Activated T-cell treated with anti-CD3 and anti-CD28 coated beads for 24 hours (primary cell): Measurements from ENCODE around the gene MUSTN1.

Experiments used
- DNase-seq: peaks from one replicate; pipeline ENCODE4 v3.0.0-alpha.2; 2020; ENCODE audit warnings: low read depth

MUSTN1 gene

DNA sequence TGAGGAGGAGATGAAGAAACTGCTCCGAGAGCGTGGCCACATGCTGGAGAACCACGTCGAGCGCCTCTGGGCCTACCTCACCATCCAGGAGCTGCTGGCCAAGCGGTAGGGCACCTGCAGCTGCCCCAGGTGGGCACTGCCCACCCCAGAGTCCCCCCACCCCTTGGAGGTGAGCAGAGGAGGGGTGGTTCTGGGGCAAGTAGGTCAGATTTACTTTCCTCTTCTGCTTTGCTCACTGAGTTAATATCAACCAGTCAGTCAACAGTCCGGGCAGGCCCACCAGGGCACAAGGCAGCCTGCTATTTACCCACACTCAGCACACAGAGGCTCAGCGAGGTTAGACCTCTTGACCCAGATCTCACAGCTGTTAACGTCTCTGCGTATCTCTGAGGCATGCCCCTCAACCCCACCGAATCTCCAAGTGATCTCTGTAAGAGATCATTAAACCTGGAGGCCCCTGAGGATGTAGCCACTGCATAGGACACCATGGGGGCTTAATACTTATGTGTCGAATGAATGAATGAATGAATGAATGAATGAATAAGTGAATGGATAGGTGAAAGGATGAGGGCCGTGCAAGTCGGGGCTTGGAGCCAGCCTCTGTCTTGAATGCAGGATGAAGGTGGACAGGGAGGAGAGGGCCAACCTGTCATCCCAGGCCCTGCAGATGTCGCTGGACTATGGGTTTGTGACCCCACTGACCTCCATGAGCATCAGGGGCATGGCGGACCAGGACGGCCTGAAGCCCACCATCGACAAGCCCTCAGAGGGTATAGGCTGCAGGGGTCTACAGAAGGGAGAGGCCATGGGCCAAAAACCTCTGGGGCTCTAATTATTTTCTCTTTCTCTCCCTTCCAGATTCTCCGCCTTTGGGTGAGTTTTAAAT lies 48.2 kb downstream of the MUSTN1 start:
- DNase-seq: no peak

DNA sequence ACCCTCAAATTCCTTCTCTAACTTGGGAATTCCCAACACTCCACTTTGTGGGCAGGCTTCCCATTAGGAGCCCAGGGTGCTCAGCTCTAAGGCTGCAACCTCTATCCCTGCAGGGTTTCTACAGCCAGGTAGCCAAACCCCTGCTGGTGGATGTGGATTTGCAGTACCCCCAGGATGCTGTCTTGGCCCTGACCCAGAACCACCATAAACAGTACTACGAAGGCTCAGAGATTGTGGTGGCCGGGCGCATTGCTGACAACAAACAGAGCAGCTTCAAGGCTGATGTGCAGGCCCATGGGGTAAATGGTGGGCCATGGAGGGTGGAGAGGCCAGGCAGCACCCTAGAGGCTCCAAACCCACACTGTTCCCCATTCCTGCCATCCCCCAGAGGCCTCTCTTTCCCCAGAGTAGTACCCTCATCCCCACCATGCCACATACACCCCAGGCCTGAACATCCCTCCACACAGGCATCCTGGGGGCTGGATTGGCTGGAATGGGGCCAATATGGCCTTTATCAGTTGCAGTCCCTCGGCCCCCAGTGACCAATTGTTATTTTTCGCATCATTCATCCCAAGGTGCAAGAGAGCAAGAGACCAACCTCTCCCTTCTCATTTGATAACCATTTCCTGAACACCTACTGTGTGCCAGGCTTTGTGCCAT lies 49.8 kb downstream of the MUSTN1 start:
- DNase-seq: no peak

DNA sequence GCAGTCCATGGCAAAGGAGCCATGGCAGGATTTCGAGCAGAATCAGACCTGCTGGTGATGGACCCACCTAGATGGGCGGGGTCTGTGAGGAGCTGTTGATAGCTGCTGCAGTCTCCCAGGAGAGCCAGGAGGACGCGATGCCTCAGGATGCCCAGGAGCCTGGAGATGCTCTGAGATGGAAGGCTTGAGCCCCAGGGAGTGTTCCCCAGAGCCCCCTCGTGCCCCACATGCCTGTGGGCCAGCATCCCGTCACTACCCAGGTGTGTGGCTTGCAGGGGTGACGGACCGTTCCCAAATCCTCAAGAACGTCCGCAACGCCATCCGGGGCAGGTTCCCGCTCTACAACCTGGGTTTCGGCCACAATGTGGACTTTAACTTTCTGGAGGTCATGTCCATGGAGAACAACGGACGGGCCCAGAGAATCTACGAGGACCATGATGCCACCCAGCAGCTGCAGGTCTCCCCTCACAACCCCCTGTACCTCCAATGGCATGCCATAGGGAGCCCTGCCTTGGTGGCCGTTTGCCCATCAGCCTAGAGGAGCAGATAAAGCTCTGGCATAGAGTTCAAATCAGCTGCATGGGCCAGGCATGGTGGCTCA lies 50.7 kb downstream of the MUSTN1 start:
- no peak for DNase-seq

DNA sequence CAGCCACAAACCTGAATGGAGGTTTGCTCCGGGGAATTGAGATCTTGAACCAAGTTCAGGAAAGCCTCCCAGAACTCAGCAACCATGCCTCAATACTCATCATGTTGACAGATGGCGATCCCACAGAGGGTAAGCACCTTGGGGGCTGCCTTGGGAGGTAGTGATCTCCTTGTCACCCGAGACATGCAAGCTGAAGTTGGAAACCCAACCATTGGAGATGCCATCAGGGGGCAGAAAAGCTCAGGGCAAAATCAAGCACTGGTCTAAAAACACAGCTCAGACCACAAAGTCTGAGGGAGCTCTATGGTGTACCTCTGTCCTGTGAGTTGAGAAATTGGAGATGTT lies 51.6 kb downstream of the MUSTN1 start:
- no peak for DNase-seq
